NOMO-1 treated with DMSO at 0.1 percent for 48 hours (cell line): ENCODE measurements around the gene MGP.

Experiments used
- DNase-seq: peaks from one replicate; lab custom pipeline; 2025; ENCODE audit not compliant: unreplicated experiment; lab: John Stamatoyannopoulos, UW

Gene MGP

DNA sequence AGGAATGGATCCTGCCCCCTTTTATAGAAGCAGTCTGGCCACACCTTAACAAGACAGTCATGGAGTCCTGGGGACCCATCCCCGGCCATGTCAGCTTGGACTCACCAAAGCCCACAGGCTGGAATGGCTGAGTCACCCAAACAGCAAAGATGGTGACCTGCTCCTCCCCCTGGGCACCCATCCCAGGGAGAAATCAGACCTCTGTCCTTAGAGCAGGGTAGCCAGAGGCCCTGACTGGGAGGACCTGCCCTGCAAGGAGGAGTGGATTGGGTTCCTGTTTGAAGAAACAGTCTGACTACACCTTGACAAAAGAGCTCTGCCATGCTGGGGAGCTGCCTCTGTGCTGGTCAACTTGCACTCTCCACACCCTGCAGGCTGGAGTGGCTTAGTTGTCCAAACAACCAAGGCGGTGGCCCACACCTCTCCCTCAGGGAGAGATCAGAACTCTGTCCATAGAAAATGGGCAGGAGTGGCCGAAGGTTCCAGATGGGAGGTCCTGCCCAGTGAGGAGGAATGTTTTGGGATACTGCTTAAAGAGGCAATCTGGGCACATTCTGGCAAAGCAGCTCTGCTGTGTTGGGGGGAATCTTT lies 16.6 kb downstream of the MGP start:
- no peak for DNase-seq

- DNase-seq, result no peak
Measured at GRCh38 chr12:14860490-14860889, 25.2 kb downstream of the MGP start.

- DNase-seq, result no peak
Measured at GRCh38 chr12:14858513-14858912, 27.1 kb downstream of the MGP start.

- peak; percentile 45 for DNase-seq
Measured at GRCh38 chr12:14854586-14855183, 31.0 kb downstream of the MGP start.

DNA sequence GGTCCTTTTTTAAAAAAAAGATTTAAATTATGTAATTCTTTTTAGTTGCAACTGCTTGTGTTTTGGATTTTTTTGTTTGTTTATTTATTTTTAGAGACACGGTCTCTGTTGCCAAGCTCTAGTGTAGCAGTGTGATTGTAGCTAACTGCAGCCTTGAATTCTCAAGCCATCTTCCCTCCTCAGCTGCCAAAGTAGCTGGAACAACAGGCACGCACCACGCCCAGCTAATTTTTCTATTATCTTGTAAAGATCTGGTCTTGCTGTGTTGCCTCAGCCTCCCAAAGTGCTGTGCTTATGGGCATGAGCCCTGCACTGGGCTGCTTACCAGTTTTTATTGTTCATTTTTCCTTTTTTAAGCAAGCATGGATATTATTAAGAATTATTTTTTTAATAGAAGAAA lies 31.7 kb downstream of the MGP start:
- no peak for DNase-seq

DNA sequence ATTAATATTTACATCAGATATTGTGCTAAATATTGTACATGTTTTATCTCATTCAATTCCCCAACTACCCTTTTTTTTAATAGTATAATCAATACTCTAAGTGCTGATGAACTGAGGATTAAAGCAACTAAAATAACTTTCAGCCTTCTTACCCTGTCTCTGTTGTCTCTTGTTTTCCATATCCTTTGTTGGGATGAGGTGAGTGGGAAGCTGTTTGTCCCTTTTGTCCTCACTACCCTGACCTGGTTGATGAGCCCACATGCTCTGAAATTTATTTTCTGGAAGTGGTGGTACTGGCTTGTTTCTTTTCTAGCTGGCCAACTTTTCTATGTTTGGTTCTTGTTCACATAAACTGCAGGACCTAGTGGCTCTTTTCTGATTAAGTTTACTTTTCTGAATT lies 32.8 kb downstream of the MGP start:
- no peak for DNase-seq

DNA sequence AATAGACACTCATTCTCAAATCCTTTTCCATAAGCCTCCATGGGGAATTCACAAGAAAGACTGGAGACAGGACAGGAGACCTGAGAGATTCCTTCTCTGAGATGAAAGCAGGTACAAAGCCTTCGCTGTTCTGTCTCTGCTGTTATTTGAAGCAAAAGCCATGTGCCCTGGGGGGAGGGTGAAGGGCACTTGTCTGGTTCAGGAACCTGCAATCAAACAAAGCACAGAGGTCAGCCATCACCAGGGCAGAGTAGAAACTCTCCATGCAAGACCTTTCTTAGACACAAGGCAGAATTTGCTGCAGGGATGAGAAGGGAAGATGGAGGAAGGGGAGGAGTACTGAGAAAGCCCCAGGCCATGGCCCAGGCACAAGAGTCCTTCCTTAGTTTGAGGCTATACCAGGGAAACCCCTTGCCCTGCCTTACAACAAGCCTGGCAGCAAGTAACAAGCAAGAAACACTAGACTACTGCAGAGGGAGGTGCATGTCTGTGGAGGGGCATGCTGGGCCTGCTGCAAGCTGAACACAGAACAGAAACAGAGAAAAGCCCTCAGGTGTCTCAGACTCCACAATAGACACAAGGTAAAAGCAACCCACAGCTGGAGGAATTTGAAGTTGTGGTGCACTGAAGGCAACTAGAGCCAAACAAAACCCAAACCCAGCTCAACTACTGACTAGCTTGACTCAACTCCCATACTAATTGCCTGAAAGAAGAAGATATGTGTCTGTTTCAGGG lies 34.6 kb downstream of the MGP start:
- DNase-seq, result no peak

DNA sequence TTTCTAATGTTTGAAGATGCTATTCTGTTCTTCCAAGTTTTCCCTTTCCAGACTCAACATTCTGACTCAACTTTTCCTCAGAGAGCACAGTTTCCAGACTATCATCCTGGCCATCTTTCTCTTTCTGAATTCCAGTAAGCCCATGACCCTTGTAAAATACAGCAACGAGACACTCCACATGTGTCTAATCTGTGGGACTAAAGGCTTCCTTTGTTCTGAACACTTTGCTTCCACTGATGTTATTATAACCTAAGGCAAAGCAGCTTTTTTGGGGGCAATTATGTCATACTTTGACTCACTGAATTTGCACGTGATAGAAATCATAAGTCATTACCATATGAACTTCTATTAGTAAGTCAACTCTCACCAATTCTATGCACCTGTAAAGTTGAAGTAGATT lies 36.0 kb downstream of the MGP start:
- DNase-seq, result no peak

DNA sequence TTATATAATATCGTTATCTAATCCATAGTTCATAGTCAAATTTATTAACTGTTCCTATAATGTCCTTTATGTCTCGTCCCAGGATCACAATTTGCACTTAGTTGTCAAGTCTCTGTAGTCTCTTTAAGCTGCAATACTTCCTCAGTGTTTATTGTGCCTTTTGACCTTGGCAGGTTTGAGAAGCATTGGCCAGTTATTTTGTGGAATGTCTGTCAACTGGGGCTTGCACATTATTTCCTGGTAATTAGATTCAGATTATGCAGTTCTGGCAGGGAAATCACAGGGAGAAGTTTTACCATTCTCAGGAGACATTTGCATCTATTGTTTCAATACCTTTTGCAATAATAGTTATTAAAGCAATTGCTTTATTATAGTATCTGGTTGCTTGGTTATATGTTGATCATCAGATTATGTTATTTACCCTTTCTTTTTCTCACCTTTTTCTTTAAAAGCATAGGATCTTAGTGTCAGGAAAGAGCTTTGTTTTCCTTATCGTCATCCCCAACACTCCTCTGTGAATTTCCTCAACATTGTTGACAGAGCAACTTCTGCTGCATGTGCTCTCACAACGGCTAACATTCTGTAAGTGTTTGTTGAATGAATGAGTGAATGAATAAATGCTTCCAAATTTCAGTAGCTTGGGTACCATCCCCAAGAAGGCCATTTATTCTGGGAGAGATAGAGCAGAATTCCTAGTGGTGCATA lies 38.6 kb downstream of the MGP start:
- no peak for DNase-seq

GRCh38 chr12:14846042-14846587 lies 39.5 kb downstream of the MGP start:
- DNase-seq, result peak; percentile 55

- peak; percentile 49 for DNase-seq
Measured at GRCh38 chr12:14845350-14845750, 40.3 kb downstream of the MGP start.

DNA sequence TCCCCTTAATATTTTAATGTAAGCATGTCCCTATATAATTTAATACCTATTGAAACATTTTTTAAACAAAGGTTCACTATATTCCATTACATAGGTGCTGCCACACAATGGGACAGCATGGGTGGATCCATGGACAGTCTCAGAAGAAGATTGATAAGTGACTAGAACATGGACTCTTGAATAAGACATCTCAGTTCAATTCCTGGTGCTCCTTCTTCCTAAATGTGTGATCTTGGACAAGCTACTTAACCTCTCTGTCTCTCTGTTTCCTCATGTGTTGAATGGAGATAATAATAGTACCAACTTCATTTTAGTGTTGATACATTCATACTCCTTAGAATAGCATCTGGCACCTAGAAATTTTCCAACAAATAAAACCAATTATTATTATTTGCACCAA lies 41.3 kb downstream of the MGP start:
- DNase-seq, result no peak

DNA sequence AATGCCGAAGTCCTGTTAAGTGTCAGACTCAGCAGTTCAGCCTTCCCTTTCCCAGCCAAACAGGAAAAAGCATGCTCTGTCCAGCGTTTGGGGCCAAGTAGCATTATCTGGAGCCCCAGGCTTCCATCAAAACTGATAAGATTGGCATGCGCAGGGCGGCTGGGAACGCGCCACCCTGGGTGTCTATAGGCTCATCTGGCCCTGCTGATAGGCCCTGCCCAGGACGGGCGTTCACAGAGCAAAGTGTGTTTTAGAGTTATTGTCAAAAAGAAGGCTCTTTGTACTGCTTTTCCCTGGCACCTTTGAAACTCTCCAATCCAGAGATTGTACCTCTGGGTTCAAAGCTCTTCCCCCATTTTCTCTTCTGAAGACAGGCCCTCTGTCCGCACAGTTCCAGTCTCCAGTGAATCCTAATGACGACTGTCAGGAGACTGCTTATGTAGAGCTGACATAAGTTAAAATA lies 42.2 kb downstream of the MGP start, which contains the start of gene ART4:
Gene ART4 (minus strand): TSS at position 102 of the 463 bp plus-strand sequence. CDS start 413 bp downstream, outside the sequence.
- DNase-seq, result no peak

- no peak for DNase-seq
Measured at GRCh38 chr12:14842315-14842714, 43.3 kb downstream of the MGP start.

- DNase-seq, result no peak
Measured at GRCh38 chr12:14841761-14842160, 43.9 kb downstream of the MGP start.

- DNase-seq, result no peak
Measured at GRCh38 chr12:14840616-14841015, 45.0 kb downstream of the MGP start.

DNA sequence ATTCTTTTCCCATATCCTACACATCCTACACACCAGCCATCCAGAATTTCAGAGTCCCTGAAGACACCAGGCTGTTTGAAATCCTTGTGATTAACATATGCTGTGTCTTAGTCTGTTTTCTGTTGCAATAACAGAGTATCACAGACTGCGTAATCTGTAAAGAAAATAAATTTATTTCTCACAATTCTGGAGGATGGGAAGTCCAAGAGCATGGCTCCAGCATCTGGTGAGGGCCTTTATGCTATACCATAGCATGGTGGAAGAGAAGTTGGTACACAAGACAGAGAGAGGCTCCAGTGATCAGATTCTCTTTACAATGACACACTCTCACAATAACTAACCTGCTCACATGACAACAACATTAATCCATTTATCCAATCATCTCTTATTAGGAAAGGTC lies 46.4 kb downstream of the MGP start:
- no peak for DNase-seq

DNA sequence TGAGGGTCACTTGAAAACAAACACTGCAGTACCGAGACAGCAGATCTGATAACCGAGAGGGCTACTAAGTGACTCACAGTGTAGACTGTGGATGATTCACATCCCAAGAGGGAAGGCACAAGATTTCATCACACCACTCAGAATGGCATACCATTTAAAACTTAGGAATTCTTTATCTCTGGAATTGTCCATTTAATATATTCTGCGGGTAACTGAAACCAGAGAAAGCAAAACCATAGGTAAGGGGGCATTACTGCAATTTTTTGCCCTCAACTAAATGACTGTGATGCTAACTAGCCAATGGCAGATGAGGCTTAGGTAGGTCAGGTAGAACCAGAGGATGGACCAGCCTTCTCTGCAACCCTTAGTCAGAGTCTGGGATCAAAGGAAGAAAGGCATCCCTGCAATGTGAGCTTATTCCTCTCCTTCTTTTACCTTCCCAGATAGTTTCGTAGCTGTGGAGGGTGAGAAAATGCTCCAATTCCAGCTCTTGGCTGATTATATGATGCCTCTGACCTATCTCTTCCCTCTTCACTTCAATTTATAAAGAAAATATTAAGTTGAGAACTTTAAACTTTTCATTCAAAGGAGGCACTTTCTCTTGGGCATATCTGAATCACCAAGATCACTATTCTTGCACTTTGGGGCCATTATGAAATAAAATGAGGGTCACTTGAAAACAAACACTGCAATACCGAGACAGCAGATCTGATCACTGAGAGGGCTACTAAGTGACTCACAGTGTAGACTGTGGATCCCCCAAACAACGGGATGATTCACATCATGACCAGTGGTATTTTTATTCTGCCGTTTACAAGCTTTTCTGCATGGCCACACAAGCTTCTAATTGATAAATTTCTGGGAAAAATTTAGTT lies 49.1 kb downstream of the MGP start:
- DNase-seq, result no peak

DNA sequence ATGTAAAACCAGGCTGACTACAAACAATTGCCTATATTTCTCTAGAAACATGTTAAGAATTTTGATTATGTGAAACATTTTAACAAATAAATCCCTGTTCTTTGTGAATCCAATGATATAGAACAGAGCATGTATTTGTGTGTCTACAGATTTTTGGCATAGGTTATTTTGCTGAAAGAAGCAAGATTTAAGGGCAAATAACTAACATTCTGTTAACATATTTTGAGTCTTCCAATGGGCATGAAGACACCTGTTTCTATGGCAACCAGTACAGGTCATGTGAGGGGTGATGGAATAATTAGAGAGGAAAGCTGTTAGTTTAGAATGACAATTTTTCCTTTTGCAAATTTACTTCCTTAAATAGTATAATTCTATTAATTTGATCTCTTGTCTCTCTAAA lies 51.1 kb downstream of the MGP start:
- DNase-seq, result no peak

DNA sequence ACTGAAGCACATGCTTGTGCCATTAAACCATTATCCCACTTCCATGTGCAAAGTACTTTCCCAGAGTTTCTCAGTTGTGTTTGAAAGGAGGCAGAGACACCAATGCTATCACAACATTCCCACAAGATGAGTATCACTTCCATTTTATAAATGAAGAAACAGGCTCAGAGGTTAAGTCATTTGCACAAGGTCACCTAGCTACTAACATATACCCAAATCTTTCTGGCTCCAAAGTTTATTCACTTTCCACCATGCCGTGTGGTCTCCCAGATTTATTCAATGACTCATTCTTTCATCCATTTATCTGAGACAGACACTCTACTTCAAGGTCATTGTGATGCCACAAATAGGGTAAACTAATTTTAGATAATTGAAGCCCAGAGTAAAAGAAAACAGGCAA lies 51.7 kb downstream of the MGP start:
- no peak for DNase-seq
